ENCODE data around the gene COMMD3.

DNA sequence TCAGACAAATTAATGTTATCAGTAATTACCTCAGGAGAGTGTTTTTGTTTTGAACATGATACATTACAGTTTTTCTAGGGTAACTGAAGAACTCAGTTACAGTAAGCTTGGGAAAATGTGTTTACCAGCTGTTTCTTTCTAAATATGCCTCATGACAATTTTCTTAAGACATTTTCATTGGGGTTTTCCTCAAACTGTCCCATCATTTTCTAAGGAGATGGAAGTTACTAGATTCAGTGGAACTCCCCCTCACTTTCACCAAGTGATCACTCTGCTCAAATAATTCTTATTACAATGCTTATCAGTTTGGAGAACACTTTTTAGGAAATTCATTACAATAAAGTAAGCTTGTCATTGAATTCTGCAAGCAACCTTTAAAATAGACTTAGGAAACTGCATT is 22.7 kb downstream of the COMMD3 start:
- TF ChIP-seq, protein P1, sequence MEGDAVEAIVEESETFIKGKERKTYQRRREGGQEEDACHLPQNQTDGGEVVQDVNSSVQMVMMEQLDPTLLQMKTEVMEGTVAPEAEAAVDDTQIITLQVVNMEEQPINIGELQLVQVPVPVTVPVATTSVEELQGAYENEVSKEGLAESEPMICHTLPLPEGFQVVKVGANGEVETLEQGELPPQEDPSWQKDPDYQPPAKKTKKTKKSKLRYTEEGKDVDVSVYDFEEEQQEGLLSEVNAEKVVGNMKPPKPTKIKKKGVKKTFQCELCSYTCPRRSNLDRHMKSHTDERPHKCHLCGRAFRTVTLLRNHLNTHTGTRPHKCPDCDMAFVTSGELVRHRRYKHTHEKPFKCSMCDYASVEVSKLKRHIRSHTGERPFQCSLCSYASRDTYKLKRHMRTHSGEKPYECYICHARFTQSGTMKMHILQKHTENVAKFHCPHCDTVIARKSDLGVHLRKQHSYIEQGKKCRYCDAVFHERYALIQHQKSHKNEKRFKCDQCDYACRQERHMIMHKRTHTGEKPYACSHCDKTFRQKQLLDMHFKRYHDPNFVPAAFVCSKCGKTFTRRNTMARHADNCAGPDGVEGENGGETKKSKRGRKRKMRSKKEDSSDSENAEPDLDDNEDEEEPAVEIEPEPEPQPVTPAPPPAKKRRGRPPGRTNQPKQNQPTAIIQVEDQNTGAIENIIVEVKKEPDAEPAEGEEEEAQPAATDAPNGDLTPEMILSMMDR (IDR thresholded peaks at IDR 0.05) = no peak
- no peak for TF ChIP-seq POLR2A (IDR thresholded peaks at IDR 0.05; ENCODE audit: low read depth)
- no peak for TF ChIP-seq EP300 (IDR thresholded peaks at IDR 0.05)
- TF ChIP-seq POLR2AphosphoS5 (IDR thresholded peaks at IDR 0.05) = no peak

All from esophagus muscularis mucosa (tissue), 4 donors.